Smooth muscle cell of the umbilical artery (primary cell): Measurements from ENCODE around the gene TVP23A. TPM values are rescaled to one million over a fixed set of nuclear protein-coding genes. Genes with fewer than 3 reads are reported as not detected.

Experiments
- total RNA-seq: library from RNA; depleted of rRNA; stranded (reverse); fragments of >200 nt; gene quantifications from 2 replicates; pipeline ENCODE4 v1.2.3, GENCODE V29; 2014

The TVP23A gene
- not detected in 2 replicates for total RNA-seq

DNA sequence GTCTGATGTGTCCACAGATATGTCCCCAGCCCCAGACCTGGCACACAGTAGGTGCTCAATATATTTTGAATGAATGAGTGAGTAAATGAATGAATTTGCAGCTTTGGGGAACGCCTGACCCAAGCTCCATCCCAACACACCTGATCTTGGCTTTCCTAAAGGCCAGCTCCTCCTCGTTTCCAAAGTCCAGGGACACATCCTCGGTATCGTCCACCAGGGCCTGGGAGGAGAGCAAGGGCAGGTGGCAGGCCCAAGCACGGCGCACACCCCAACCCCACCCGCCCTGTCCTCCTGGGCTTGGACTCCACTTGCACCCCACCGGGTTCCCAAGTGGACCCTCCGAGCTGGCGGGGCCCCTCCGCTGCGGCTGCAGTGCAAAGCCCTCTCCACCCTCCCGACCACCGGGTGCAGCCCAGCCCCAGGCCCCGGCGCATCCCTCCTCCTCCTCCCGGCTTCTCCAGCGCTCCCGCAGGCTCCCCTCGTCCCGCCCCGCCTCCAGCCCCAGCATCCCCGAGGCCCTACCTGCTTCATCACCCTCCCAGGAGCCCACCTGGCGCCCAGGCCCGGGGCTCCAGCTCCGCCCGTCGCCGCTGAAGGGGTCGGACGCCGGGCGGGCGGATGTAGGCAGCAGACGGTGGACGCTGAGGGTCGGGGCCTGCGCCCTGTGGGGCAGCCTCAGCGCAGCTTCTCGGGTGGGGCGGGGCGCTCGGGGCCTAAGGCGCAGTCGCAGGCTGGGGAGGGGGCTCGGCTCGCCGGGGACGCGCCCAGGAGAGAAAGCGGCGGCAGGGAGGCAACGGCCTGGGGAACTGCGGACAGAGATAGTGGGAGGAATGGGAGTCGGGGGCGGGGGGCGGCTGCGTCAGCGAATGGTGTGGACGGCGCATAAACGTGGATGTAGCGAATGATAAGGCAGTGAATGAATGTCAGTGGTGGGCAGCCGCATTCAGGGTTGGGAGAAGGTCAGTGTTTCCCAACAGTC is at the start of gene TVP23A:
Gene TVP23A, minus strand, starts transcription at position 832 of the 979 bp plus-strand sequence. Its CDS starts 301 bp downstream, at position 531.

DNA sequence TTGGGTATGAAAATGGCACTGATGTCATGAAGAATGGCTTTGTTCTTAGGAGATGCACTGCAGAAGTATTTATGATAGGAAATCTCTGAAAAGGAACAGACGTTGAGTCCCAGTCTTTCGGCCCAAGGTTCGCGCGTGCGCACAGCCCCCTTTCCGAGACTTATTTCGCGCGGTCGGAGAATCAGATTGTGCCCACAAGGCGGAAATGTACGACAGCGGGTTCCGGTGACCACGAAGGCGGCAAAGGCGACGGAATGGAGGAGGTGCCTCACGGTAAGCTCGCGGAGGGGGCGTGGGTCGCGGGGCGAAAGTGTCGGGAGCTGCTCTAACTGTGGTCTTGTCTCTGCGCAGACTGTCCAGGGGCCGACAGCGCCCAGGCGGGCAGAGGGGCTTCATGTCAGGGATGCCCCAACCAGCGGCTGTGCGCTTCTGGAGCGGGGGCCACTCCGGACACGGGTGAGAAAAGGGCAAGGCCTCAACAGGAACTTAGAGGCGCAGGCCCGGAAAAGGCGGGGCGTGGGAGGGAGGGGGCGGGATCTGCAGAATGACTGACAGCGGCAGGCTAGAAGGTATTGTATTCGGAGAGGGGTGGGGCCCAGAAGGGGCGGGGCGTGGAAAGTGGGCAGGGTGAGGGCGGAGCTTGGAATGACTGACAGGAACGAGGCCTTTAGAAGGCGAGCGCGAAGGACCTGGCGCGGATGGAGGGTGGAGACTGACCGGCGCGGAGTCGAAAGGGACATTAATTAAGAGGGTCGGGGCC is 74.8 kb downstream of the TVP23A start, which contains the start of gene NUBP1:
Gene NUBP1, plus strand, starts transcription at position 233 of the 760 bp plus-strand sequence. Its CDS starts 22 bp downstream, at position 255.

Other genes with a start within 250 kb of the TVP23A start
- gene EMP2, start 238.2 kb downstream of the TVP23A start, total RNA-seq: 2.7 and 6.3 TPM in 2 replicates
- gene TEKT5, start 123.9 kb downstream of the TVP23A start, total RNA-seq: not detected in 2 replicates
- 16.6 and 19.0 TPM in 2 replicates for gene NUBP1, start 75.0 kb downstream of the TVP23A start, total RNA-seq
- 0.23 TPM in 1 of 2 replicates, not detected in the other for gene CIITA, start 58.4 kb upstream of the TVP23A start, total RNA-seq
- gene DEXI, start 123.7 kb upstream of the TVP23A start, total RNA-seq: 52.9 and 53.1 TPM in 2 replicates
- 21.4 and 23.9 TPM in 2 replicates for gene CLEC16A, start 125.8 kb upstream of the TVP23A start, total RNA-seq